Calu3 (cell line): Measurements from ENCODE around the gene VPS45. TPM values are rescaled to one million over a fixed set of nuclear protein-coding genes. Genes with fewer than 3 reads are reported as not detected.

ENCODE experiments used
- BruUV-seq: library from RNA; stranded (reverse); fragments of 400-500 nt; replicated peaks from 2 replicates; lab custom pipeline; 2021; lab: Mats Ljungman, UMichigan
- CTCF ChIA-PET: fragments of 300-600 bp; sonication (Branson Sonifier 250); formaldehyde crosslinking; loops from one replicate; lab custom pipeline; 2022; ENCODE audit warnings: antibody characterized with exemption; lab: Charles Lee
- DNase-seq: peaks from one replicate; pipeline ENCODE4 v3.0.0; 2022
- H3K27ac Mint-ChIP-seq: one replicate; pipeline ENCODE4 v1.8.0; 2022; ENCODE audit warnings: mixed read lengths; ENCODE audit not compliant: unreplicated experiment
- H3K27me3 Mint-ChIP-seq: one replicate; pipeline ENCODE4 v1.8.0; 2022; ENCODE audit warnings: mixed read lengths; ENCODE audit not compliant: unreplicated experiment
- H3K36me3 Mint-ChIP-seq: one replicate; pipeline ENCODE4 v1.8.0; 2022; ENCODE audit warnings: mild to moderate bottlenecking, moderate library complexity, mixed read lengths; ENCODE audit not compliant: insufficient read depth, unreplicated experiment
- H3K4me1 Mint-ChIP-seq: one replicate; pipeline ENCODE4 v1.8.0; 2022; ENCODE audit warnings: mild to moderate bottlenecking, low read depth, mixed read lengths; ENCODE audit not compliant: unreplicated experiment
- H3K4me3 Mint-ChIP-seq: one replicate; pipeline ENCODE4 v1.8.0; 2022; ENCODE audit warnings: mild to moderate bottlenecking, low read depth, moderate library complexity, mixed read lengths; ENCODE audit not compliant: unreplicated experiment
- H3K9me3 Mint-ChIP-seq: one replicate; pipeline ENCODE4 v1.8.0; 2022; ENCODE audit warnings: low read depth, mixed read lengths; ENCODE audit not compliant: unreplicated experiment
- CTCF ChIP-seq: fragments of 200-600 bp; IDR thresholded peaks from one replicate; pipeline ENCODE4 v1.8.0; 2022; ENCODE audit warnings: antibody characterized with exemption; ENCODE audit not compliant: unreplicated experiment
- intact Hi-C: fragments of 100-400 bp; cut with micrococcal nuclease; formaldehyde crosslinking; loops from one replicate; pipeline ENCODE4 v1.10.0; 2022; ENCODE audit not compliant: unreplicated experiment
- total RNA-seq: library from RNA; stranded (reverse); gene quantifications from 2 replicates; pipeline ENCODE4 v1.2.3, GENCODE V29; 2022

VPS45 gene
- total RNA-seq, 1 experiment from 2014 or later: 37.9 TPM

GRCh38 chr1:150173141-150173585 is 105.6 kb downstream of the VPS45 start:
- CTCF ChIA-PET: interaction anchor here (0.5 to 1.2 kb wide), 3 partner anchors 14 to 104 kb away, joined by 3 to 9 read pairs (median 4); no protein-coding TSS in a partner anchor
- intact Hi-C loops: no loop called here
- H3K27me3 Mint-ChIP-seq: peaks cover 9% of the 10 kb centered on the region
- BruUV-seq: no TSS peak
- no peak overlapping the region for H3K4me3 Mint-ChIP-seq
- no peak for TF ChIP-seq CTCF
- no peaks in the 10 kb centered on the region for H3K36me3 Mint-ChIP-seq
- H3K4me1 Mint-ChIP-seq: peaks cover 8% of the 10 kb centered on the region
- no peak for DNase-seq
- no peak overlapping the region for H3K27ac Mint-ChIP-seq
- no peaks in the 10 kb centered on the region for H3K9me3 Mint-ChIP-seq

- BruUV-seq: no TSS peak
- no peak for DNase-seq
- Mint-ChIP-seq H3K36me3 (no peaks in the 10 kb centered on the region), H3K4me3 (no peak overlapping the region), H3K27me3 (no peaks in the 10 kb centered on the region), H3K9me3 (no peaks in the 10 kb centered on the region), H3K27ac (no peak overlapping the region), H3K4me1 (peaks cover 8% of the 10 kb centered on the region)
- CTCF ChIA-PET: interaction anchor here (0.6 kb wide), 2 partner anchors 23 to 1150 kb away, joined by 3 read pairs; no protein-coding TSS in a partner anchor
- intact Hi-C loops: no loop called here
- no peak for TF ChIP-seq CTCF
Measured at GRCh38 chr1:150176593-150176992, 109.0 kb downstream of the VPS45 start.

GRCh38 chr1:150178548-150178947 is 111.0 kb downstream of the VPS45 start:
- CTCF ChIA-PET: interaction anchor here (1.0 kb wide), 1 partner anchor 9 kb away, joined by 4 read pairs; no protein-coding TSS in a partner anchor
- BruUV-seq: no TSS peak
- Mint-ChIP-seq H3K27me3 (no peaks in the 10 kb centered on the region), H3K4me1 (peaks cover under 1% of the 10 kb centered on the region), H3K27ac (no peak overlapping the region), H3K36me3 (no peaks in the 10 kb centered on the region), H3K4me3 (no peak overlapping the region), H3K9me3 (no peaks in the 10 kb centered on the region)
- no peak for TF ChIP-seq CTCF
- DNase-seq: no peak
- intact Hi-C loops: no loop called here

- no peak for TF ChIP-seq CTCF
- CTCF ChIA-PET: no interaction called here
- no peak overlapping the region for H3K4me3 Mint-ChIP-seq
- intact Hi-C loops: loop anchor here (10.0 kb wide), 1 partner anchor 285 kb away; the partner anchor contains the start of gene BOLA1
- no peaks in the 10 kb centered on the region for H3K9me3 Mint-ChIP-seq
- no peaks in the 10 kb centered on the region for H3K36me3 Mint-ChIP-seq
- DNase-seq: no peak
- no peaks in the 10 kb centered on the region for H3K27me3 Mint-ChIP-seq
- H3K4me1 Mint-ChIP-seq: no peaks in the 10 kb centered on the region
- BruUV-seq: no TSS peak
- no peak overlapping the region for H3K27ac Mint-ChIP-seq
Measured at GRCh38 chr1:150179867-150180266, 112.3 kb downstream of the VPS45 start.
